ENCODE results near the gene PTCHD1.
A peak's percentile ranks its signal among the peaks of the same experiment; 100 is the strongest.

PTCHD1 gene

DNA sequence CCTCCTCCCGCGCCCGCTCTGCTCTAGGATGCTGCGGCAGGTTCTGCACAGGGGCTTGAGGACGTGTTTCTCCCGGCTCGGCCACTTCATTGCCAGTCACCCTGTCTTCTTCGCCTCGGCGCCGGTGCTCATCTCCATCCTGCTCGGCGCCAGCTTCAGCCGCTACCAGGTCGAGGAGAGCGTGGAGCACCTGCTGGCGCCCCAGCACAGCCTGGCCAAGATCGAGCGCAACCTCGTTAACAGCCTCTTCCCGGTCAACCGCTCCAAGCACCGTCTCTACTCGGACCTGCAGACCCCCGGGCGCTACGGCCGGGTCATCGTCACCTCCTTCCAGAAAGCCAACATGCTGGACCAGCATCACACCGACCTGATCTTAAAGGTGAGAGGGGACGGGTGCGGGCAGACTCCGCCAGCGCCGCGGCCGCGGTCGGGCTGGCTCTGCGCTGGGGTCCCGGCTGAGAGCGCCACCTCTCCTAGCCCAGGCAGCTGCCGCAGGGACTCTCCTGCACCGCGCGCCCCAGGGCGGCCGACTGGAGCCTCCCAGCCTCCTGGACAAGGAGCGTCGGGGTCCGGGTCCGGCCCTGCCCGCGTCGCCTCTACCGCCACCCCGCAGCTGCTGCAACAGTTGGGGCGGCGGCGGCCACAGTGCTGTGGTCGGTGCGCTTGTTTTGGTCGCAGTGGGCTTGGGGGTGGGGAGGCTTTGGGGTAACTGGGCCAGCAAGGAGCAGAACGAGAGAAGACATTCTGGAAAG is at the start of gene PTCHD1:
TSS of gene PTCHD1 (plus strand) at position 2 of the 752 bp plus-strand sequence. CDS start at position 29, 27 bp downstream.
- FAIRE-seq = no peak
- no peak for DNase-seq (ENCODE audit: insufficient read length, low spot score)
- TF ChIP-seq POLR2A (IDR thresholded peaks at IDR 0.05; ENCODE audit: low read depth, low read length) = no peak

DNA sequence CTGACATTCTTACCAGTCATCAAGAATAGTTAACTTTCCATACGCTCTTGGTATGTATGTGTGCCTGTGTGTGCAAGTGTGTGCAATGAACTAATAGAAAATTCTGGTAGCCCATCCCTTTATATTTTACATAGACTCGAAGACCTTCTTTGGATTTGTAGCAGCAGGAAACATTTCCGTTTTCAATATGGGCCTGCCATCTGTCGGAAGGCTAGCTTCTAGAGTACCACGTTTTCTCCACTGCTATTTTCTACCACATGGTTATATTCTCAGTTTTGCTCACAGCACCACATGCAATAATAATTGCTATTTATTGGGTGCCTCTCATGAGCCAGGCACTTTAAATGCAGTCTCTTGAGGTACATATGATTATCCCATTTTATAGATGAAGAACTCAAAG is 47.9 kb upstream of the PTCHD1 start:
- no peak for TF ChIP-seq POLR2A (IDR thresholded peaks at IDR 0.05; ENCODE audit: low read depth, low read length)
- no peak for DNase-seq (ENCODE audit: insufficient read length, low spot score)
- no peak for FAIRE-seq

DNA sequence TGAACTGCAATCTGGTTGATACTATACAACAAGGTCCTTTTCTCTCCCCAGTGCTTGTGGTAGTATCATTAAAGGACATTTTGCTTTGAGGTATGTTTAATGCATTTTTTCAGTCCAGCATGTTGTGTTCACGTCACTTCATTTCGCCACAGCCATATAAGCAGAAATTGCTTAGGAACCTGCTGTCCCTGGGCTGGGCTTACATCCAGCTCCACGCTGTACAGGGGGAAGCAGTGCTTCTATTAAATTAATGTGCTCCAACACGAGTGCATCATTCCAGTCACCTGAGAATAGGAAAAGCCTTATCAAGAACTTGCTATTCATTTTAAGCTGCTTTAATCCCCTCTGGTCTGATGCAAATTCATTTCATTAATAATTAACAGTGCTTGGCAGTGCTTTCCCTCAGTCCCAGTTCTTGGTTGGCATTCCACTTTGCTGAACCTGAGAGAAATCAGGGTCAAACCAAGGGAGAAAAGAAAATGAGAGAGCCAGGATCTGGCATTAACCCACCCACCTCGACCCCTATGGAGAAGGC is 47.4 kb upstream of the PTCHD1 start:
- FAIRE-seq (no peak), DNase-seq (ENCODE audit: insufficient read length, low spot score) (no peak)
- TF ChIP-seq POLR2A (IDR thresholded peaks at IDR 0.05; ENCODE audit: low read depth, low read length) = no peak

DNA sequence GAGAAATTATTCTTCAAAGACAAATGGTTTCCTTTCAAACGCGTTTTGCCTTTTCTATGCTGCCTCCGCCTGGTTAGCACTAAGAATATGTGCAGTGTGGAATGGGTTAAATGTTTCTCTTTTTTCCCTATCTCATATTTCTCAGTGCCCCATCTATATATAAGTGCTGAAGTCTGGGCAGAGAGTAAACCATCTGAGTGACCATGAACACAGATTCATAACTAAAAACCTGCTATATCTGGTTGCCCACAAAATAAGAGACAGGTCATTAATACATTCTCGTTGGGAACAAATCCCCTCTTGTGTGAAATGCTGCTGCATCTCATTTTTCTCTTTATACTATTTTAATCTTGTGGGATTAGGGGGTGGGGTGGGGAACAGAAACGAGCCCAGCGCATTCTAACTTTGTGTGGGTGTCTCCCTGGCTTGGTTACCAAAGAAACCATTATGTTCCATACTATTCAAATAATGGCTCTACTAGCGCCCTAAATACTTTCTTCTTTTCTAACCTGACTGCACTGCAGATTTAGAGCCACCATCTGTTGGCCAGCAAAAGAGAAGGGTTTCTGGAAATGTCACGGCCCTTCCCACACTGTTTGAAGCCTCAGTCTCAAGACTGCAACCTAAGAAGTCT is 42.2 kb upstream of the PTCHD1 start:
- DNase-seq (ENCODE audit: insufficient read length, low spot score) (no peak), FAIRE-seq (no peak)
- no peak for TF ChIP-seq POLR2A (IDR thresholded peaks at IDR 0.05; ENCODE audit: low read depth, low read length)

DNA sequence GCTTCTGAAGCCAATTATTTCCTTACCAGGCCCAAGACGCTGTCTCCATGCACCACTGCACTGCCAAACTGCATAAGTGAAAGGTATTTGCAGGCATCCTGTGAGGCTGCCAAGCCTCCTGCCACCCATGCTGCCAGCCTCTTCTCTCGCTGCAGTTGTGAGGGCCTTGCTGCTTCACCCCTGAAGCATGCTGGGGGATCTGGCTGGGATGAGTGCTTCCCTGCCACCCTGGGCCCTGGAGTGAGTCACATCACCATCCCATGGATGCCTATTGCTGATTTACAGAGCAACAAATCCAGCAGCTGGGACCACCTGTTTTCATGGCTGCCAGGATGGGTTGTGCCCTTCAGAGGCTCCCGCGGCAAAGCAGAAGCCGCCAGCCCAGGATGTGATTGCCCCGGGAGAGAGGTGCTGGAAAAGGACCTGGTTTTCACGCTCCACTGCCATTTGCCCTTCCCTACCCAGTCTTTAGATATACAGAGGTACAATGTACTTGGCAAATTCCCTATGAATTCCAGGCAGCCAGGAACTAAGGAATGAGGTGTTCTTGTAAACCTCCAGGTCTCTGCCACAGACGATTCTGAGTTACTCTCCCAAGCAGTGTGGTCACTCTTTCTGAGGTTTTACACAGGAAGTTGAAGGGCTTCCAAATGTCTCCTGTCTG is 41.5 kb upstream of the PTCHD1 start:
- TF ChIP-seq POLR2A (IDR thresholded peaks at IDR 0.05; ENCODE audit: low read depth, low read length) = no peak
- no peak for DNase-seq (ENCODE audit: insufficient read length, low spot score)
- FAIRE-seq = no peak

DNA sequence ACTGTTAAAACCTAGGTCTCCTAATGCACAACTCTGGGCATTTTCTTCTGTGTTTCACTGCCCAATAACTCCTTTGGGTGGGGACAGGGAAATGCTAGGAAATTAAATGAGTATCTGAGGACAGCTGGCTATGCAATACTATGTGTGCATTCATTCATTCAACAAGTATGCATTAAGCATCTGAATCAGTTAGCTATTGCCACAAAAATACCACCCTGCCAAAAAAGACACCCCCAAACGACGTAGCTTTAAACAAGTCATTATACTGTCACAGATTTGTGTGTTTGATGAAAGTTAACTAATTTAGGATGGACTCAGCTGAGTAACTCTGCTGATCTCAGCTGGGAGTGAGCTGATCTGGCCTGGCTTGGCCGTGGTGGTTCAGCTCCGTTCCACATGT is 29.8 kb upstream of the PTCHD1 start:
- DNase-seq (ENCODE audit: insufficient read length, low spot score) (no peak), FAIRE-seq (no peak)
- TF ChIP-seq POLR2A (IDR thresholded peaks at IDR 0.05; ENCODE audit: low read depth, low read length) = no peak

DNA sequence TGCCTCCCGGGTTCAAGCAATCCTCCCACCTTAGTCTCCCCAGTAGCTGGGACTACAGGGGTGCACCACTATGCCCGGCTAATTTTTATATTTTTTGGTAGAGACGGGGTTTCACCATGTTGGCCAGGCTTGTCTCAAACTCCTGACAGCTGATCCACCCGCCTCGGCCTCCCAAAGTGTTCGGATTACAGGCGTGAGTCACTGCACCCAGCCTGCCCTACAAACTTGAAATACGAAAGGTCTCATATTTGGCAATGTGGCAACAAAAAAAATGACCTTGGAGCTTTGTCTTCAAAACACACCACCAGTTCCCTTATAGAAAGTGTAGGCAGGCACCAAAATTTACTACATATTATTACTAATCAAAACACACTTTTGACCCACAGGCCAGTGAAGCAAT is 22.9 kb upstream of the PTCHD1 start:
- FAIRE-seq (no peak), DNase-seq (ENCODE audit: insufficient read length, low spot score) (no peak)
- TF ChIP-seq POLR2A (IDR thresholded peaks at IDR 0.05; ENCODE audit: low read depth, low read length) = no peak

DNA sequence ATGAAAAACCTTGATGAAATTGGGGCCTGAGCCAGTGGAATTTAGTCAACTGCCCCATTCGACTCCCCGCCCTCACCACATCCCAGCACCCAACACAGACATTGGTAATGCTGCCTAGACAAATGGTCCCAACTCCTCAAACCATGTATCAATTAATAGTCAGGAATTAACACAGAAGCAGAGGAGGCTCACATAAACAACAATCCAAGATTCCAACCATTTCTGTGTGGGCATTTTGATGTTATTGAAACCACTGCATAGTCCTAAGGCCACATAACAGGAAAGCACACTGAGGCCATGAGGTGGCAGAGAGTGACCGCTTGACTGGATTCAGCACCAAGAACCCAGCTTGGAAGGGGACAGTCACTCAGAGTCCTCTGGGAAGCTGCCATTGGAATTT is 22.5 kb upstream of the PTCHD1 start:
- TF ChIP-seq POLR2A (IDR thresholded peaks at IDR 0.05; ENCODE audit: low read depth, low read length) = no peak
- DNase-seq (ENCODE audit: insufficient read length, low spot score) = no peak
- FAIRE-seq = no peak

DNA sequence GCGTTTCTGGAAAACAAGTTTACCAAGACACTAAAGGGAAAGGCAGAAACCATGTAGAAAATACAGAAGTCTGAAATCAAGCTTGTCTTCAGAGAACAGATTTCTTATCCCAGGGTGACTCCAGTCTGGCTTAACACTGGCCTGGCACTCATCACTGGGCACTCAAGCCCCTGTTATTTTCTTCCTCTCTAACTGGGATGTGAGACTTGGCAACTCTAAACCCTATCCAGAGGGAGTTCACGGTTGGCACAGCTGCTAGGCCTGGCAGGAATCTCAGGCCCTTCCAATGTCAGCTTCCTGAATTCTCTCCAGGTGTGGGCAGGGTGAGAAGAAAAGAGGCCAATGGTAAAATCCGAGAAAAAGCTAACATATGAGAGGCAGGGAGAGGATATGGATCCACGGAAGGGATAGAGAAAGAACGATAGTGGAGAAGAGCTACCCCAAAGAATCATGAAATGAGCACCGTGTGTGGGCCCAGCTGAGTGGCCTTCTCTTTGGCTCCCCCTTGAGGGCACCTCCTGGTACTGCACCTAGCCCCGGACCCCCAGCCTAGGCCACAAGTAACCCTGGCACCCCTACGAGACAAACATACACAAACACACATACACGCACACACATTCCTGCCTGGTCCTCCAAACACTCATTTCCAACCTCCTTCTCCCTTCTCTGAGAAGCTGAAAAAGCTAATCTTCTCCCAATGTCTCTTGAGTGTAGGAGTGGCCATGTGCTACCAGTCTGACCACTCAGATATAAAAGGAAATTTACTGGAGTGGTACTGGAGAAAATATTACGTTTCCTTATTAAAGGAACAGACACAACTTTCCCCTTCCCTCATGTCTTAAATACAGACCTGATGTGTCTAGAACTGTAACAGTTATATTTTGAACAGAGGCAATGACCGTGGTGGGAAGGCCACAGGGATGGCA is 16.6 kb upstream of the PTCHD1 start:
- DNase-seq (ENCODE audit: insufficient read length, low spot score) (peak; percentile 4), FAIRE-seq (no peak)

DNA sequence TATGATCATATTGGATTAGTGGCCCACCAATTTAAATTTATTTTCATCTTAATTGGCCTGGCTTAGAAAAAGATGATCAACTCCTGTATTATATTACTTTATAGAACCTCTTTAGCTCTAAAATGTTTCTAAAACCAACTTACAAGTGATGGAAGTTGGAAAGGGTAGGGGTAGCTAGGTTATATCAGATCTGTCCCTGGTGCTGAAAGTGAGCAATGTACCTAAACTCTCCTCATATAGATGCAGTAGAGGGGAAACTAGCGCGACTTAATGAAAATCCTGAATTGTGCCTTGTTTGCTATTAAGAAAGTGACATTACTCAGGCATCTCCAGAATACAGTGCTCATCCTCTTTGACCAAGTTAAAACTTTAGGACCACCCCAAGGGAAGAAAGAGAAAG is 7.5 kb upstream of the PTCHD1 start:
- FAIRE-seq = no peak

More for the DNA sequence above, 16.6 kb upstream of the PTCHD1 start:
- no peak for TF ChIP-seq POLR2A (IDR thresholded peaks at IDR 0.05; ENCODE audit: low read depth, low read length)

DNA sequence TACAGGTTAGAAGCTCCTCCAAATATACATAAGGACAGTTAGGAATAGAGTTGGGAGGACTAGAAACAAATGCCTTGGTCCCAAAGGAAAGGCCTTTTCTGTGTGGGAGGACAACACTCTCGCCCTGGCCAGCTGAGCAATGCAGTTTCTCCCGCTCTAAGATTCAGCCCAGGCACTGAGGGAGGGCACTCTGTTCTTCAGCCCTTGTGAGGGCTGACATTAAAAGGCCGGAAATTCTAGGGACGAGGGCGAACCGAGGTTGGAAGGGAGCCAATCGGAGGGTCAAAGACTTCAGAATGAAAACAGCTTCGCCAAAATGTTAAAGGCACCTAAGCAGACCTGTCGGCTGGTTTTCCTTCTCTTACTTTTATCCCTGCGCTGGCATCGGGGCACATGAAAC is 2.9 kb upstream of the PTCHD1 start:
- TF ChIP-seq POLR2A (IDR thresholded peaks at IDR 0.05; ENCODE audit: low read depth, low read length) = no peak
- DNase-seq (ENCODE audit: insufficient read length, low spot score) (no peak), FAIRE-seq (no peak)

More for the DNA sequence above, 7.5 kb upstream of the PTCHD1 start:
- TF ChIP-seq POLR2A (IDR thresholded peaks at IDR 0.05; ENCODE audit: low read depth, low read length) = no peak
- DNase-seq (ENCODE audit: insufficient read length, low spot score) = no peak

DNA sequence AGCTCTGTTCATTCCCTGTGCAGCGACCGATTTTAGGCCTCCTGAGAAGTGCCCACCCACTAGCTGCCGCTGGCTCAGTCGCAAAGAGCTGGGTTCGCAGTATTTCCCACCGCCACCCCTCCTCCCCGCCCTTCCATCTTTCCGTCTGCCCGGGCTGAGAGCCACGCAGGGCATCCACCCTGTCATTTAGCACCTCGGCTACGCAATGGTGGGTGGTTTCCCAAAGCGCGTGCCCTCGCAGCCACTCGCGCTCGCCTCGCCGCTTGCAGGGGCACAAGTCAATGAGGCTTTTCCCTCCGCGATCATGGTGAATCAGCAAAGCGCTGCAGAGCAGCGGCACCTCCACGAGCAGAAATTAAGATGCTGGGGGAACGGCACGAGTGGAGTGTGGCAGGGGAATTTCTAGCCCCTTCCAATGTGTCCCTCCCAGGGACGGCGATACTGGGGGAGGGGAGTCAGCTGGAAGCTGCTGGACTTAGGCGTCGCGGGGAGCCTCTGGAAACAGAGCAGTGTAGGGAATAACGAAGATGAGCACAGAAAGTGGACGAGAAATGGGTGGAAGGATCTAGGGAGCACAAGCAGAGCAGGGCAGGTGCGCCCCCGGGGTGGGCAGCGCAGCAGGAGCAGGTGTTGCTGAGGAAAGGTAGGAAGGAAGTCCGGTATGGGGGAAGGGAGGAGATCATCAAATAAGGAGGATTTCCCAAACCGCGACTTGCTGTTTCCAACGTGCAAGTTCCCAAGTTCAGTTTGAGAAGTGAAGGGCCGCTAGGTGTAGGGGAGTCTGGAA is 2.4 kb upstream of the PTCHD1 start:
- FAIRE-seq (no peak), DNase-seq (ENCODE audit: insufficient read length, low spot score) (no peak)

More for the DNA sequence above, 2.4 kb upstream of the PTCHD1 start:
- TF ChIP-seq POLR2A (IDR thresholded peaks at IDR 0.05; ENCODE audit: low read depth, low read length) = no peak
